Lung (tissue), 12 donors: ENCODE data around the gene SPATA3. TPM values are rescaled to one million over a fixed set of nuclear protein-coding genes. Genes with fewer than 3 reads are reported as not detected.

Experiments used
- ATAC-seq: fragments of 200-7000 bp; cut with Tn5 transposase; one replicate; pipeline ENCODE4 v1.9.1; 2020; ENCODE audit warnings: moderate number of reproducible peaks; ENCODE audit not compliant: insufficient read depth, low FRiP score
- DNase-seq, 3 donors: peaks; one replicate each; pipeline ENCODE4 v3.0.0-alpha.2; 2013 to 2017
- H3K27ac ChIP-seq, 2 donors: one replicate each; pipeline ENCODE4 v1.5.1; 2013; ENCODE audit warnings: mild to moderate bottlenecking in 2 of 2, moderate library complexity in 2 of 2, control low read depth in 1 of 2, inconsistent platforms in 1 of 2, low read depth in 1 of 2, low read length in 1 of 2
- H3K27me3 ChIP-seq, 3 donors: one replicate each; pipeline ENCODE4 v1.5.1; 2013; ENCODE audit warnings: low read length in 2 of 3; ENCODE audit not compliant: control insufficient read depth in 3 of 3, insufficient read depth in 3 of 3
- H3K36me3 ChIP-seq, 4 donors: one replicate each; pipeline ENCODE4 v1.5.1; 2013; ENCODE audit warnings: low read length in 4 of 4, mild to moderate bottlenecking in 1 of 4, moderate library complexity in 1 of 4; ENCODE audit not compliant: control insufficient read depth in 4 of 4, insufficient read depth in 4 of 4
- H3K4me1 ChIP-seq, 5 donors: one replicate each; pipeline ENCODE4 v1.5.1; 2013; ENCODE audit warnings: low read length in 5 of 5, mild to moderate bottlenecking in 2 of 5, moderate library complexity in 1 of 5; ENCODE audit not compliant: control insufficient read depth in 5 of 5, insufficient read depth in 5 of 5
- H3K4me3 ChIP-seq: one replicate; pipeline ENCODE4 v1.5.1; 2013; ENCODE audit warnings: mild to moderate bottlenecking, control low read depth, moderate library complexity
- H3K9ac ChIP-seq, 2 donors: one replicate each; pipeline ENCODE4 v1.5.1; 2013; ENCODE audit warnings: low read length in 2 of 2, control low read depth in 1 of 2; ENCODE audit not compliant: insufficient read depth in 1 of 2
- H3K9me3 ChIP-seq, 4 donors: one replicate each; pipeline ENCODE4 v1.5.1; 2013; ENCODE audit warnings: low read length in 3 of 4, mild to moderate bottlenecking in 1 of 4, moderate library complexity in 1 of 4; ENCODE audit not compliant: control insufficient read depth in 4 of 4, insufficient read depth in 3 of 4
- WGBS, 2 donors: extraction: QIAGEN DNeasy Blood & Tissue Kit; methylation state at CpG; one replicate each; pipeline ENCODE4 v1.1.7; 2013; 5-methylcytosine and 5-hydroxymethylcytosine counted together
- polyA plus RNA-seq, 2 donors: library from polyadenylated mRNA; stranded (reverse); fragments of 200-250 nt; gene quantifications; one replicate each; pipeline ENCODE4 v1.2.1, GENCODE V29; 2013
- total RNA-seq, 2 donors: library from RNA; depleted of rRNA in 1 of 2; stranded (reverse); fragments of >200 nt in 1 of 2; gene quantifications; one replicate each; pipeline ENCODE4 v1.2.1, GENCODE V29; 2014 to 2021
- TF ChIP-seq, protein P1 (sequence below): IDR thresholded peaks from 2 replicates; pipeline ENCODE4 v1.5.1; 2012; ENCODE audit warnings: mild to moderate bottlenecking; ENCODE audit errors: control extremely low read depth, extremely low read depth
- donor health status: control.
- donor health status: control.
- donor health status: Bipolar disorder and iron deficiency.
- donor health status: healthy.
- donor health status: DM: yes; HTN: yes; CAD: no.

SPATA3 gene
- total and polyA plus RNA-seq, 4 donors = not detected

DNA sequence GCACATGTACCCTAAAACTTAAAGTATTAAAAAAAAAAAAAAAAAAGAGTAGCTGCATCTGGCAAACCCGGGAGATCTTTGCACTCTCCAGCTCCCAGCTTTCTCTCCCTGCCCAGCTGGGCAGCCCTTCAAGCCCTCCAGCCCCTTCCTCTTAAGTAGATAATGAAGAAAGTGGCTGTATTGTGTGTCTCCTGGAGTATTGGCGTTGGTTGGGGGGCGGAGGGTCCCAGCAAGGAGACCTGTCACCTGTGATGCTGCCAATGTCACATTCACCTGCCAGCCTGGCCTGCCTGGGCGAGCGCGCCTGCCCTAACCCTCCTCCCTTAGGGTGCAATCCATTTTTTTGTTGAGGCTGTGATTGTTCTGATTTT lies 43.4 kb downstream of the SPATA3 start:
- H3K9ac ChIP-seq = no peak overlapping the region
- TF ChIP-seq, protein P1, sequence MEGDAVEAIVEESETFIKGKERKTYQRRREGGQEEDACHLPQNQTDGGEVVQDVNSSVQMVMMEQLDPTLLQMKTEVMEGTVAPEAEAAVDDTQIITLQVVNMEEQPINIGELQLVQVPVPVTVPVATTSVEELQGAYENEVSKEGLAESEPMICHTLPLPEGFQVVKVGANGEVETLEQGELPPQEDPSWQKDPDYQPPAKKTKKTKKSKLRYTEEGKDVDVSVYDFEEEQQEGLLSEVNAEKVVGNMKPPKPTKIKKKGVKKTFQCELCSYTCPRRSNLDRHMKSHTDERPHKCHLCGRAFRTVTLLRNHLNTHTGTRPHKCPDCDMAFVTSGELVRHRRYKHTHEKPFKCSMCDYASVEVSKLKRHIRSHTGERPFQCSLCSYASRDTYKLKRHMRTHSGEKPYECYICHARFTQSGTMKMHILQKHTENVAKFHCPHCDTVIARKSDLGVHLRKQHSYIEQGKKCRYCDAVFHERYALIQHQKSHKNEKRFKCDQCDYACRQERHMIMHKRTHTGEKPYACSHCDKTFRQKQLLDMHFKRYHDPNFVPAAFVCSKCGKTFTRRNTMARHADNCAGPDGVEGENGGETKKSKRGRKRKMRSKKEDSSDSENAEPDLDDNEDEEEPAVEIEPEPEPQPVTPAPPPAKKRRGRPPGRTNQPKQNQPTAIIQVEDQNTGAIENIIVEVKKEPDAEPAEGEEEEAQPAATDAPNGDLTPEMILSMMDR = no peak
- H3K36me3 ChIP-seq = no peaks in the 10 kb centered on the region
- DNase-seq = no peak
- H3K27ac ChIP-seq = no peak overlapping the region
- H3K9me3 ChIP-seq = peaks cover 0 to 7% (median 0%) of the 10 kb centered on the region in 4 donors
- peaks cover 0 to 10% (median 0%) of the 10 kb centered on the region in 5 donors for H3K4me1 ChIP-seq
- H3K27me3 ChIP-seq = peaks cover 0 to 58% (median 29%) of the 10 kb centered on the region in 3 donors
- ATAC-seq = no peak
- WGBS, 2 donors = 75% methylated on average over 6 of the region's 6 CpGs
- no peak overlapping the region for H3K4me3 ChIP-seq

DNA sequence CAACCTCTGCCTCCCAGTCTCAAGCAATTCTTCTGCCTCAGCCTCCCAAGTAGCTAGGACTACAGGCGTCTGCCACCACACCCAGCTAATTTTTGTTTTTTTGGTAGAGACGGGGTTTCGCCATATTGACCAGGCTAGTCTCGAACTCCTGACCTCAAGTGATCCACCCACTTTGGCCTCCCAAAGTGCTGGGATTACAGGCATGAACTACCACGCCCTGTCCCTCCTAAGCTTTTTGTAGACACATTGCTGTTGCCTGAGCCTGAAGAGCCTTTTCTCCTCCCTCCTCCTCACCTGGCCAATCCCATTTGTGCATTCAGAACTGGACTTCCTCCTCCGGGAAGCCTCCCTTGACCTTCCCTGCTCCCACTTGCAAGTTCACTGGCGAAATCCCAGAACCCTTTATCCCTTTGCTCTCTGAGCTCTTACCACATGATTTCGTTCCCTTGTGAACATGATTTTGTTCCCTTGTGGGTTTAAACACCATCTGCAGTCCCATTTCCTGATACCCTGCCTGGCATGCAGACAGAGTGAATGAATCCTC lies 44.0 kb downstream of the SPATA3 start:
- Histone ChIP-seq H3K36me3 (no peaks in the 10 kb centered on the region), H3K9ac (no peak overlapping the region), H3K27ac (no peak overlapping the region), H3K27me3 (peaks cover 0 to 58% (median 29%) of the 10 kb centered on the region in 3 donors), H3K4me3 (no peak overlapping the region), H3K9me3 (peaks cover 0 to 7% (median 0%) of the 10 kb centered on the region in 4 donors), H3K4me1 (peaks cover 0 to 10% (median 0%) of the 10 kb centered on the region in 5 donors)
- TF ChIP-seq, protein P1 = no peak
- WGBS, 2 donors = 66 to 68% methylated on average over 8 of the region's 8 CpGs
- DNase-seq = no peak
- no peak for ATAC-seq

DNA sequence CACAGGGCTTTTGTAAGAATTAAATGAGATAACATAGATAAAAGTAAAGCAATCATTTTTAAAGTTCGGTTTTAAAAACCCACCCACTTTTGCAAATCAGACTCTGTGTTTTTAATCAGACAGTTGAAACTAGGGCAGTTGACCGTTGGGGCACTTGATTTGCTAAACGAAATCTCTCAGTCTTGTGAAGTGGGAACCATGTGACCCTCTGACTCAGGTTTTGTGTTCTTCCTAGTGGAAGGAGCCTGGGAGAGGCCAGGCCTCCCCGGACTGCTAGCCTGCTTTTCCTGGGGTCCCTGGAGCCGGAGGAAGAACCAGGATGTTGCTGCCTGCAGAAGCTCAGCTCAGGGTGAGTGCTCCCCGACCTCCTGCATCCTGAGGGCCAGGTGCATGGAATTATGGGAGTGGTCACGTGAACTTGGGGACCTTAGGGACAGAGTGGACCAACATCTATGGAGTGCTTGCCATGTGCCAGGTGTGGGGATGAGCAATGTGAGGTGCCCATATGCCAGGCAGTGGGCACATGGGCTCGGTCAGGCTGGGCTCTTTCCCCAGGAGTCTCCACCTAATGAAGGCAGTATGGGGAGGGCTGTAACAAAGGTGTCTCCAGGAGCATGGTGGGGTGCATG lies 45.3 kb downstream of the SPATA3 start:
- Histone ChIP-seq H3K27me3 (peaks cover 0 to 50% (median 26%) of the 10 kb centered on the region in 3 donors), H3K9ac (no peak overlapping the region), H3K27ac (no peak overlapping the region), H3K9me3 (peaks cover 0 to 6% (median 0%) of the 10 kb centered on the region in 4 donors), H3K36me3 (no peaks in the 10 kb centered on the region), H3K4me3 (no peak overlapping the region), H3K4me1 (peaks cover 0 to 10% (median 0%) of the 10 kb centered on the region in 5 donors)
- ATAC-seq = no peak
- no peak for DNase-seq
- 58 to 68% methylated on average over 8 of the region's 8 CpGs for WGBS, 2 donors
- TF ChIP-seq, protein P1 = no peak
